GM18520 (cell line): Measurements from ENCODE around the gene SYCE1.

ENCODE experiments used
- ATAC-seq: cut with Tn5 transposase; IDR thresholded peaks from one replicate; pipeline ENCODE4 v1.9.1; 2021; ENCODE audit not compliant: unreplicated experiment

Gene SYCE1

DNA sequence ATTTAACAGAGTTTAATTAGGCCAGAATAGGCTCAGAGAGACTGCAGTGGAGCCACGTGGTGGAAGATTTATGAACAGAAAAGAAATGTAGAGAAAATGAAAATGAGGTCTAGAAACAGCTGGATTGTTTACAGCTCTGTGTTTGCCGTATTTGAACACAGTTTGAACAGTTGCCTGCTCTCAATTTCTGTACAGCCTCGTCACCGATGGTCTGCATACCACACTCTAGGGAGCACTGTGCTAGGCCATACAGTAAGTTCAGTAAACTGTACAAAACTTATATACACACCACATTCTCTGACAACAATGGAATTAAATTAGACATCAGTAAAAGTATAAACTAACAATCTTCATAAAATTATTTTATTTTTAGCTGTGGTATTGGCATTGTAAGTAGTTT lies 49.3 kb downstream of the SYCE1 start:
- no peak for ATAC-seq

DNA sequence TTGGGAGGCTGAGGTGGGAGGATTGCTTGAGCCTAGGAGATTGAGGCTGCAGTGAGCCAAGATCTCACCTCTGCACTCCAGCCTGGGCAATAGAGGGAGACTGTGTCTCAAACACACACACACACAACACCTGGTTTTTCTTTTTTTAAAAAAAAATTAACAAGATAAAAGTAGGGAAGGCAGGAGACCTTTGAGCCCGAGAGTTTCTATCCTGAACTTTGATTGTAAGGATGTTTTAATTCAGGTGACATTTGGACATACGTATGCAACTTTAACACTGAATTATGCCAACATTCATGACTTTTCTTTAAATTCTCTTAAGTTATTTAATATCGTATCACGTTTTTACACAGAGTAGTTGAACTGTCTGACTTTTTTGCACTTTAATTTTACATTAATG lies 49.9 kb downstream of the SYCE1 start:
- no peak for ATAC-seq

DNA sequence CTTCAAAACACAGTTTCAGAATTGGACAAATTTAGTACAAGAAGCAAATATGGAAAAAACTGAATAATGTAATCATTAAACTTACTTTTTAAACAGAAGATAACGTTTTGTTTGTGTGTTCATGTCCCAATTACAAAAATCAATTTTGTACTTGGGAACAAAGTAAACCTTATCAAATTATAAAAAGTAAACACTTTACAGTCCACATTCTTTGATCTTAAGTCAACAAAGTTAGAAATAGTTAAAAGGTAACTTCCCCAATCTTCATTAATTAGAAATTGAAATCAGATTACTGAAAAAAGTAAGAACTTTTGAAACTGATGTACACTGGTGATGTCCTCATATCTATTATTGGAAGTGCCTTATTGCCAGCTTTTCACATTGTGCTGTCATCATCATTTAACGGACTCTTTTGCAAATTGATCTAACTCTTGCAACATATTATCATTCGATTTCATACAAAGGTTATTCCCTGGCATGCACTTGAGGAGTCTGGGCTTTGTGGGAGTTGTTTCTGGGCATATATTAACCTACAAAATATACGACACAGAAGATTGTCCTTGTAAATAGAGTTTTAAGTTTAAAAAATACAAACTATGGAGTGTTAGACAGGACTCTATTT lies 53.4 kb downstream of the SYCE1 start:
- no peak for ATAC-seq

DNA sequence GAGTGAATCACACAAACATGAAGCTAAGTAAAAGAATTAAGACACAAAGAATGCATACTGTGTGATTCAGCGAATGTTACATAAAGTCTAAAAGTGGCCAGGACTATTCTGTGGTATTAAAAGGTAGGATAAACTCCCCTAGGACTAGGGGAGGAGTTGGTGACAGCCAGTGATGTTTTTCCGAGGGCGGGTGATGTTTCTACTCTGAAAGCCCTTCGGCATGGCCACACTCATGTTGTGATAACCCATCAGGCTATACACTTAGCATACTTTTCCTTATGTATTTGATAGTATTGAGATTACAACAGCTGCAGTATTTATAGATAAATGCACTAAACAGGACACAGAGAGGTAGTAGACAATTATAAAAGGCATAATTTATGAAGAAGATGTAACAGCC lies 54.0 kb downstream of the SYCE1 start:
- no peak for ATAC-seq

DNA sequence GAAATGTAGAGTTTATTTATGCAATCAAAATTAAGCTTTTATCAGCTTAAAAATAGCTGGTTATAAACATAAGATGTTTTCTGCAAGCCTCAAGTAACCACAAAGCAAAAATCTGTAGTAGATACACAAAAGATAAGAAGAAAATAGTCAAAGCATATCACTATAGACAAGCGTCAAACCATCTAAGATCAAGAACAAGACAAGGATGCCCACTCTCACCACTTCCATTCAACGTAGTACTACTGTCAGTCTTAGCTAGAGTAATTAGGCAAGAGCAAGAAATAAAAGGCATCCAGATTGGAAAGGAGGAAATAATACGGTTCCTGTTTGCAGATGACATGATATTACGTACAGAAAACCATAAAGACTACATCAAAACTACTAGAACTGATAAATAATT lies 55.7 kb downstream of the SYCE1 start:
- no peak for ATAC-seq
